GM12865 (cell line): ENCODE measurements around the gene SYS1.

Source experiments
- DNase-seq: peaks from one replicate; pipeline ENCODE4 v3.0.0; 2010; ENCODE audit warnings: low read depth
- H3K4me3 ChIP-seq: 2 replicates; pipeline ENCODE4 v1.5.1; 2011; ENCODE audit warnings: mild to moderate bottlenecking, low read depth, low read length, control low read depth
- TF ChIP-seq, protein P1 (sequence below): IDR thresholded peaks from 2 replicates; pipeline ENCODE4 v1.5.1; 2011; ENCODE audit warnings: low read length, control low read depth, low read depth, inconsistent platforms; ENCODE audit not compliant: insufficient read depth; ENCODE audit errors: missing control alignments

Gene SYS1

GRCh38 chr20:45372241-45372640 lies 9.3 kb downstream of the SYS1 start:
- no peak overlapping the region for H3K4me3 ChIP-seq
- no peak for DNase-seq
- TF ChIP-seq, protein P1, sequence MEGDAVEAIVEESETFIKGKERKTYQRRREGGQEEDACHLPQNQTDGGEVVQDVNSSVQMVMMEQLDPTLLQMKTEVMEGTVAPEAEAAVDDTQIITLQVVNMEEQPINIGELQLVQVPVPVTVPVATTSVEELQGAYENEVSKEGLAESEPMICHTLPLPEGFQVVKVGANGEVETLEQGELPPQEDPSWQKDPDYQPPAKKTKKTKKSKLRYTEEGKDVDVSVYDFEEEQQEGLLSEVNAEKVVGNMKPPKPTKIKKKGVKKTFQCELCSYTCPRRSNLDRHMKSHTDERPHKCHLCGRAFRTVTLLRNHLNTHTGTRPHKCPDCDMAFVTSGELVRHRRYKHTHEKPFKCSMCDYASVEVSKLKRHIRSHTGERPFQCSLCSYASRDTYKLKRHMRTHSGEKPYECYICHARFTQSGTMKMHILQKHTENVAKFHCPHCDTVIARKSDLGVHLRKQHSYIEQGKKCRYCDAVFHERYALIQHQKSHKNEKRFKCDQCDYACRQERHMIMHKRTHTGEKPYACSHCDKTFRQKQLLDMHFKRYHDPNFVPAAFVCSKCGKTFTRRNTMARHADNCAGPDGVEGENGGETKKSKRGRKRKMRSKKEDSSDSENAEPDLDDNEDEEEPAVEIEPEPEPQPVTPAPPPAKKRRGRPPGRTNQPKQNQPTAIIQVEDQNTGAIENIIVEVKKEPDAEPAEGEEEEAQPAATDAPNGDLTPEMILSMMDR = no peak

GRCh38 chr20:45372646-45373352 lies 9.8 kb downstream of the SYS1 start:
- DNase-seq = no peak
- TF ChIP-seq, protein P1 = no peak
- no peak overlapping the region for H3K4me3 ChIP-seq

GRCh38 chr20:45373353-45374100 lies 10.6 kb downstream of the SYS1 start:
- peak; percentile 84 for DNase-seq
- peak overlapping the region; percentile 5 for H3K4me3 ChIP-seq

GRCh38 chr20:45374101-45374467 lies 11.1 kb downstream of the SYS1 start:
- TF ChIP-seq, protein P1 = no peak
- H3K4me3 ChIP-seq = no peak overlapping the region
- no peak for DNase-seq

More at GRCh38 chr20:45373353-45374100, 10.6 kb downstream of the SYS1 start:
- TF ChIP-seq, protein P1 = peak; percentile 88

- no peak overlapping the region for H3K4me3 ChIP-seq
- DNase-seq = no peak
- TF ChIP-seq, protein P1 = no peak
These were observed 12.0 kb downstream of the SYS1 start for GRCh38 chr20:45374966-45375365.

DNA sequence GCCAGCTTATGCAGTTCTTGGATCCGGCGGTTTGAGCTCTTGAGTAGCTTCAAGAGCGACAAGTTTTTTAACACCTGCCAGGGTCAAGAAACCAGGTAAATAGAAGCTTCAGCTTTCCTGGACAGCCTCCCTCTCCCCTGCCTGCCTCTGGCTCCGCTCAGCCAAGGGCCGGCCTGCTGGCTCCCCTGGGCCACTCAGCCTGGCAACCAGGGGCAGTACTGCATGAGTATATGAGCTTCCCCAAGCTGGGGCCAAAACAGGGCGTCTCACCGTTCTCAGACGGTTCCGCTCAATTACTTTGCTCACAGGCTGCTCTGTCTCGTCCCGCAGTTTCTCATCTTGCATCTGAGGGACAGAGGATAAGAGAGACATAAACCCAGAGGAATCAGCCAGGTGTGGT lies 14.3 kb downstream of the SYS1 start:
- no peak for DNase-seq
- TF ChIP-seq, protein P1 = no peak
- no peak overlapping the region for H3K4me3 ChIP-seq
